GM23338 (cell line): ENCODE measurements around the gene BAG2. TPM values are rescaled to one million over a fixed set of nuclear protein-coding genes. Genes with fewer than 3 reads are reported as not detected.

Source experiments
- ATAC-seq: fragments of 200-7000 bp; cut with Tn5 transposase; 3 replicates; pipeline ENCODE4 v1.9.1; 2020
- DNase-seq: peaks from one replicate; pipeline ENCODE4 v3.0.0-alpha.2; 2015; ENCODE audit warnings: low spot score
- H2AFZ ChIP-seq: fragments of 200-600 bp; sonication (generic); 2 replicates; pipeline ENCODE4 v1.8.0; 2016; ENCODE audit warnings: antibody characterized with exemption, mild to moderate bottlenecking, moderate library complexity
- H3F3A ChIP-seq: fragments of 200-600 bp; sonication (generic); replicated peaks from 2 replicates; pipeline ENCODE4 v1.8.0; 2017; ENCODE audit warnings: antibody characterized with exemption, mixed run types, low read depth
- H3K27ac ChIP-seq: fragments of 200-600 bp; sonication (generic); 2 replicates; pipeline ENCODE4 v1.6.1; 2016; ENCODE audit warnings: low read depth
- H3K27me3 ChIP-seq: fragments of 200-600 bp; sonication (generic); 2 replicates; pipeline ENCODE4 v1.8.0; 2016; ENCODE audit warnings: mild to moderate bottlenecking, mixed run types, moderate library complexity; ENCODE audit not compliant: insufficient read depth
- H3K36me3 ChIP-seq: fragments of 200-600 bp; sonication (generic); 2 replicates; pipeline ENCODE4 v1.8.0; 2016; ENCODE audit warnings: mild to moderate bottlenecking; ENCODE audit not compliant: insufficient read depth
- H3K4me1 ChIP-seq: fragments of 200-600 bp; sonication (generic); 2 replicates; pipeline ENCODE4 v1.8.0; 2016; ENCODE audit warnings: mild to moderate bottlenecking, moderate library complexity; ENCODE audit not compliant: insufficient read depth
- H3K4me2 ChIP-seq: fragments of 200-600 bp; sonication (generic); 2 replicates; pipeline ENCODE4 v1.7.1; 2017; ENCODE audit warnings: mixed run types
- H3K4me3 ChIP-seq: fragments of 200-600 bp; sonication (generic); 2 replicates; pipeline ENCODE4 v1.6.1; 2016; ENCODE audit warnings: mixed run types
- H3K79me2 ChIP-seq: fragments of 200-600 bp; sonication (generic); replicated peaks from 2 replicates; pipeline ENCODE4 v1.8.0; 2017; ENCODE audit warnings: mild to moderate bottlenecking; ENCODE audit not compliant: insufficient read depth
- H3K9me2 ChIP-seq: fragments of 200-600 bp; sonication (generic); 2 replicates; pipeline ENCODE4 v1.8.0; 2017; ENCODE audit not compliant: insufficient read depth
- H4K20me1 ChIP-seq: fragments of 200-600 bp; sonication (generic); replicated peaks from 2 replicates; pipeline ENCODE4 v1.8.0; 2017; ENCODE audit warnings: mild to moderate bottlenecking; ENCODE audit not compliant: insufficient read depth
- H3K27ac Mint-ChIP-seq: 2 replicates; pipeline ENCODE4 v1.8.0; 2020; ENCODE audit warnings: inconsistent platforms, mild to moderate bottlenecking, moderate library complexity, mixed read lengths
- H3K27me3 Mint-ChIP-seq: 3 replicates; pipeline ENCODE4 v1.8.0; 2022; ENCODE audit warnings: low read depth, mild to moderate bottlenecking, moderate library complexity, mixed read lengths, inconsistent platforms; ENCODE audit not compliant: insufficient read depth, poor library complexity
- H3K36me3 Mint-ChIP-seq: 3 replicates; pipeline ENCODE4 v1.8.0; 2021; ENCODE audit warnings: low read depth, mild to moderate bottlenecking, inconsistent platforms, moderate library complexity, mixed read lengths
- H3K4me1 Mint-ChIP-seq: 3 replicates; pipeline ENCODE4 v1.8.0; 2020; ENCODE audit warnings: mild to moderate bottlenecking, inconsistent platforms, mixed read lengths
- H3K4me3 Mint-ChIP-seq: 3 replicates; pipeline ENCODE4 v1.8.0; 2021; ENCODE audit warnings: moderate library complexity, mild to moderate bottlenecking, inconsistent platforms, mixed read lengths
- H3K9me3 Mint-ChIP-seq: 3 replicates; pipeline ENCODE4 v1.8.0; 2020; ENCODE audit warnings: moderate library complexity, mild to moderate bottlenecking, inconsistent platforms, mixed read lengths
- CREB1 ChIP-seq: fragments of 250-450 bp; sonication (Bioruptor Pico); IDR thresholded peaks from 2 replicates; pipeline ENCODE4 v1.5.0; 2020; ENCODE audit warnings: low read depth, mild to moderate bottlenecking, moderate library complexity
- CTCF ChIP-seq, 2 experiments: fragments of 200-600 bp in 1 of 2; sonication (generic) in 1 of 2; conservative IDR thresholded peaks; 2 replicates each; pipeline versions ENCODE4 v1.5.1 to v1.6.1; 2016 to 2017; ENCODE audit warnings: antibody characterized with exemption in 2 of 2, low read depth in 2 of 2, mild to moderate bottlenecking in 2 of 2, moderate library complexity in 1 of 2
- EZH2 ChIP-seq: fragments of 200-600 bp; sonication (generic); IDR thresholded peaks from one replicate; pipeline ENCODE4 v1.8.0; 2017; ENCODE audit warnings: antibody characterized with exemption, mild to moderate bottlenecking, low read depth; ENCODE audit not compliant: unreplicated experiment
- EZH2phosphoT487 ChIP-seq: fragments of 200-600 bp; sonication (generic); IDR thresholded peaks from one replicate; pipeline ENCODE4 v1.8.1; 2018; ENCODE audit warnings: antibody characterized with exemption; ENCODE audit not compliant: unreplicated experiment
- JUNB ChIP-seq: IDR thresholded peaks from one replicate; pipeline ENCODE4 v1.6.1; 2016; ENCODE audit warnings: antibody characterized with exemption; ENCODE audit not compliant: unreplicated experiment
- NANOG ChIP-seq: IDR thresholded peaks from 2 replicates; pipeline ENCODE4 v1.6.1; 2016; ENCODE audit warnings: antibody characterized with exemption, borderline replicate concordance
- POLR2AphosphoS5 ChIP-seq: IDR thresholded peaks from 2 replicates; pipeline ENCODE4 v1.6.1; 2016; ENCODE audit warnings: antibody characterized with exemption, low read depth
- STAT1 ChIP-seq: IDR thresholded peaks from one replicate; pipeline ENCODE4 v1.6.1; 2016; ENCODE audit warnings: antibody characterized with exemption; ENCODE audit not compliant: unreplicated experiment
- ZNF114 ChIP-seq: fragments of 250-450 bp; sonication (Bioruptor Pico); IDR thresholded peaks from 2 replicates; pipeline ENCODE4 v1.5.0; 2020; ENCODE audit warnings: mild to moderate bottlenecking, moderate library complexity
- ZNF331 ChIP-seq: fragments of 250-450 bp; sonication (Bioruptor Pico); IDR thresholded peaks from 2 replicates; pipeline ENCODE4 v1.5.0; 2020; ENCODE audit warnings: low read depth, mild to moderate bottlenecking, moderate library complexity
- polyA plus RNA-seq: library from polyadenylated mRNA; unstranded; fragments of >200 nt; fragmentation: Nextera tagmentation; extraction: Ambion mirVana; gene quantifications from 2 replicates; pipeline ENCODE4 v1.2.1, GENCODE V29; 2016
- total RNA-seq: library from RNA; depleted of rRNA; stranded (reverse); fragments of >200 nt; shearing (Covaris generic); gene quantifications from 2 replicates; pipeline ENCODE4 v1.2.3, GENCODE V29; 2014
- TF ChIP-seq, protein P1 (sequence below): IDR thresholded peaks from one replicate; pipeline ENCODE4 v1.6.1; 2018; ENCODE audit warnings: antibody characterized with exemption; ENCODE audit not compliant: unreplicated experiment
- TF ChIP-seq, protein P2 (sequence below): IDR thresholded peaks from 2 replicates; pipeline ENCODE4 v1.6.1; 2016; ENCODE audit warnings: antibody characterized with exemption
- TF ChIP-seq, protein P3 (sequence below): fragments of 250-450 bp; sonication (Bioruptor Pico); IDR thresholded peaks from 2 replicates; pipeline ENCODE4 v1.5.0; 2020; ENCODE audit warnings: mild to moderate bottlenecking, moderate library complexity

The BAG2 gene
- total and polyA plus RNA-seq, 2 experiments from 2014 or later, result 8.5 to 9.5 TPM

GRCh38 chr6:57127763-57128162 is 44.4 kb upstream of the BAG2 start:
- Mint-ChIP-seq H3K4me3 (no peak overlapping the region), H3K27me3 (no peaks in the 10 kb centered on the region), H3K4me1 (no peaks in the 10 kb centered on the region), H3K36me3 (peaks cover 4% of the 10 kb centered on the region; the same call in 2 of the 3 replicates), H3K27ac (no peak overlapping the region), H3K9me3 (no peaks in the 10 kb centered on the region)
- Histone ChIP-seq H3K9me2 (no peaks in the 10 kb centered on the region), H3K79me2 (0 out of 2 replicates have a peak, but pooled peaks cover 3% of the 10 kb centered on the region), H3K4me3 (no peak overlapping the region), H4K20me1 (no peaks in the 10 kb centered on the region), H3F3A (no peaks in the 10 kb centered on the region), H3K27me3 (no peaks in the 10 kb centered on the region), H3K4me1 (no peaks in the 10 kb centered on the region), H3K27ac (no peak overlapping the region), H2AFZ (no peak overlapping the region), H3K4me2 (no peak overlapping the region), H3K36me3 (no peaks in the 10 kb centered on the region)
- DNase-seq, result no peak
- TF ChIP-seq, protein P1, sequence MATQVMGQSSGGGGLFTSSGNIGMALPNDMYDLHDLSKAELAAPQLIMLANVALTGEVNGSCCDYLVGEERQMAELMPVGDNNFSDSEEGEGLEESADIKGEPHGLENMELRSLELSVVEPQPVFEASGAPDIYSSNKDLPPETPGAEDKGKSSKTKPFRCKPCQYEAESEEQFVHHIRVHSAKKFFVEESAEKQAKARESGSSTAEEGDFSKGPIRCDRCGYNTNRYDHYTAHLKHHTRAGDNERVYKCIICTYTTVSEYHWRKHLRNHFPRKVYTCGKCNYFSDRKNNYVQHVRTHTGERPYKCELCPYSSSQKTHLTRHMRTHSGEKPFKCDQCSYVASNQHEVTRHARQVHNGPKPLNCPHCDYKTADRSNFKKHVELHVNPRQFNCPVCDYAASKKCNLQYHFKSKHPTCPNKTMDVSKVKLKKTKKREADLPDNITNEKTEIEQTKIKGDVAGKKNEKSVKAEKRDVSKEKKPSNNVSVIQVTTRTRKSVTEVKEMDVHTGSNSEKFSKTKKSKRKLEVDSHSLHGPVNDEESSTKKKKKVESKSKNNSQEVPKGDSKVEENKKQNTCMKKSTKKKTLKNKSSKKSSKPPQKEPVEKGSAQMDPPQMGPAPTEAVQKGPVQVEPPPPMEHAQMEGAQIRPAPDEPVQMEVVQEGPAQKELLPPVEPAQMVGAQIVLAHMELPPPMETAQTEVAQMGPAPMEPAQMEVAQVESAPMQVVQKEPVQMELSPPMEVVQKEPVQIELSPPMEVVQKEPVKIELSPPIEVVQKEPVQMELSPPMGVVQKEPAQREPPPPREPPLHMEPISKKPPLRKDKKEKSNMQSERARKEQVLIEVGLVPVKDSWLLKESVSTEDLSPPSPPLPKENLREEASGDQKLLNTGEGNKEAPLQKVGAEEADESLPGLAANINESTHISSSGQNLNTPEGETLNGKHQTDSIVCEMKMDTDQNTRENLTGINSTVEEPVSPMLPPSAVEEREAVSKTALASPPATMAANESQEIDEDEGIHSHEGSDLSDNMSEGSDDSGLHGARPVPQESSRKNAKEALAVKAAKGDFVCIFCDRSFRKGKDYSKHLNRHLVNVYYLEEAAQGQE, result no peak
- TF ChIP-seq, protein P2, sequence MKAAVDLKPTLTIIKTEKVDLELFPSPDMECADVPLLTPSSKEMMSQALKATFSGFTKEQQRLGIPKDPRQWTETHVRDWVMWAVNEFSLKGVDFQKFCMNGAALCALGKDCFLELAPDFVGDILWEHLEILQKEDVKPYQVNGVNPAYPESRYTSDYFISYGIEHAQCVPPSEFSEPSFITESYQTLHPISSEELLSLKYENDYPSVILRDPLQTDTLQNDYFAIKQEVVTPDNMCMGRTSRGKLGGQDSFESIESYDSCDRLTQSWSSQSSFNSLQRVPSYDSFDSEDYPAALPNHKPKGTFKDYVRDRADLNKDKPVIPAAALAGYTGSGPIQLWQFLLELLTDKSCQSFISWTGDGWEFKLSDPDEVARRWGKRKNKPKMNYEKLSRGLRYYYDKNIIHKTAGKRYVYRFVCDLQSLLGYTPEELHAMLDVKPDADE, result no peak
- TF ChIP-seq ZNF331 (CRISPR knock-in tag), result no peak
- TF ChIP-seq EZH2phosphoT487, result no peak
- TF ChIP-seq CREB1 (CRISPR knock-in tag), result no peak
- TF ChIP-seq JUNB, result no peak
- no peak for TF ChIP-seq NANOG
- no peak for TF ChIP-seq CTCF (conservative IDR thresholded peaks at IDR 0.05; ENCODE audit: low read depth in 2 of 2)
- no peak for TF ChIP-seq POLR2AphosphoS5
- TF ChIP-seq EZH2, result no peak
- no peak for TF ChIP-seq ZNF114 (CRISPR knock-in tag)
- TF ChIP-seq STAT1, result no peak
- TF ChIP-seq, protein P3, sequence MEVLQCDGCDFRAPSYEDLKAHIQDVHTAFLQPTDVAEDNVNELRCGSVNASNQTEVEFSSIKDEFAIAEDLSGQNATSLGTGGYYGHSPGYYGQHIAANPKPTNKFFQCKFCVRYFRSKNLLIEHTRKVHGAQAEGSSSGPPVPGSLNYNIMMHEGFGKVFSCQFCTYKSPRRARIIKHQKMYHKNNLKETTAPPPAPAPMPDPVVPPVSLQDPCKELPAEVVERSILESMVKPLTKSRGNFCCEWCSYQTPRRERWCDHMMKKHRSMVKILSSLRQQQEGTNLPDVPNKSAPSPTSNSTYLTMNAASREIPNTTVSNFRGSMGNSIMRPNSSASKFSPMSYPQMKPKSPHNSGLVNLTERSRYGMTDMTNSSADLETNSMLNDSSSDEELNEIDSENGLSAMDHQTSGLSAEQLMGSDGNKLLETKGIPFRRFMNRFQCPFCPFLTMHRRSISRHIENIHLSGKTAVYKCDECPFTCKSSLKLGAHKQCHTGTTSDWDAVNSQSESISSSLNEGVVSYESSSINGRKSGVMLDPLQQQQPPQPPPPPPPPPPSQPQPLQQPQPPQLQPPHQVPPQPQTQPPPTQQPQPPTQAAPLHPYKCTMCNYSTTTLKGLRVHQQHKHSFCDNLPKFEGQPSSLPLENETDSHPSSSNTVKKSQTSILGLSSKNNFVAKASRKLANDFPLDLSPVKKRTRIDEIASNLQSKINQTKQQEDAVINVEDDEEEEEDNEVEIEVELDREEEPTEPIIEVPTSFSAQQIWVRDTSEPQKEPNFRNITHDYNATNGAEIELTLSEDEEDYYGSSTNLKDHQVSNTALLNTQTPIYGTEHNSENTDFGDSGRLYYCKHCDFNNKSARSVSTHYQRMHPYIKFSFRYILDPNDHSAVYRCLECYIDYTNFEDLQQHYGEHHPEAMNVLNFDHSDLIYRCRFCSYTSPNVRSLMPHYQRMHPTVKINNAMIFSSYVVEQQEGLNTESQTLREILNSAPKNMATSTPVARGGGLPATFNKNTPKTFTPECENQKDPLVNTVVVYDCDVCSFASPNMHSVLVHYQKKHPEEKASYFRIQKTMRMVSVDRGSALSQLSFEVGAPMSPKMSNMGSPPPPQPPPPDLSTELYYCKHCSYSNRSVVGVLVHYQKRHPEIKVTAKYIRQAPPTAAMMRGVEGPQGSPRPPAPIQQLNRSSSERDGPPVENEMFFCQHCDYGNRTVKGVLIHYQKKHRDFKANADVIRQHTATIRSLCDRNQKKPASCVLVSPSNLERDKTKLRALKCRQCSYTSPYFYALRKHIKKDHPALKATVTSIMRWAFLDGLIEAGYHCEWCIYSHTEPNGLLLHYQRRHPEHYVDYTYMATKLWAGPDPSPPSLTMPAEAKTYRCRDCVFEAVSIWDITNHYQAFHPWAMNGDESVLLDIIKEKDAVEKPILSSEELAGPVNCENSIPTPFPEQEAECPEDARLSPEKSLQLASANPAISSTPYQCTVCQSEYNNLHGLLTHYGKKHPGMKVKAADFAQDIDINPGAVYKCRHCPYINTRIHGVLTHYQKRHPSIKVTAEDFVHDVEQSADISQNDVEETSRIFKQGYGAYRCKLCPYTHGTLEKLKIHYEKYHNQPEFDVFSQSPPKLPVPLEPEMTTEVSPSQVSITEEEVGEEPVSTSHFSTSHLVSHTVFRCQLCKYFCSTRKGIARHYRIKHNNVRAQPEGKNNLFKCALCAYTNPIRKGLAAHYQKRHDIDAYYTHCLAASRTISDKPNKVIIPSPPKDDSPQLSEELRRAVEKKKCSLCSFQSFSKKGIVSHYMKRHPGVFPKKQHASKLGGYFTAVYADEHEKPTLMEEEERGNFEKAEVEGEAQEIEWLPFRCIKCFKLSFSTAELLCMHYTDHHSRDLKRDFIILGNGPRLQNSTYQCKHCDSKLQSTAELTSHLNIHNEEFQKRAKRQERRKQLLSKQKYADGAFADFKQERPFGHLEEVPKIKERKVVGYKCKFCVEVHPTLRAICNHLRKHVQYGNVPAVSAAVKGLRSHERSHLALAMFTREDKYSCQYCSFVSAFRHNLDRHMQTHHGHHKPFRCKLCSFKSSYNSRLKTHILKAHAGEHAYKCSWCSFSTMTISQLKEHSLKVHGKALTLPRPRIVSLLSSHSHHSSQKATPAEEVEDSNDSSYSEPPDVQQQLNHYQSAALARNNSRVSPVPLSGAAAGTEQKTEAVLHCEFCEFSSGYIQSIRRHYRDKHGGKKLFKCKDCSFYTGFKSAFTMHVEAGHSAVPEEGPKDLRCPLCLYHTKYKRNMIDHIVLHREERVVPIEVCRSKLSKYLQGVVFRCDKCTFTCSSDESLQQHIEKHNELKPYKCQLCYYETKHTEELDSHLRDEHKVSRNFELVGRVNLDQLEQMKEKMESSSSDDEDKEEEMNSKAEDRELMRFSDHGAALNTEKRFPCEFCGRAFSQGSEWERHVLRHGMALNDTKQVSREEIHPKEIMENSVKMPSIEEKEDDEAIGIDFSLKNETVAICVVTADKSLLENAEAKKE (CRISPR knock-in tag), result no peak
- ATAC-seq, result no peak
